HG03469 (cell line): ENCODE data around the gene FLT1.

Experiments
- ATAC-seq: cut with Tn5 transposase; IDR thresholded peaks from one replicate; pipeline ENCODE4 v1.9.1; 2021; ENCODE audit warnings: mild to moderate bottlenecking, moderate library complexity, moderate number of reproducible peaks; ENCODE audit not compliant: unreplicated experiment

FLT1 gene

DNA sequence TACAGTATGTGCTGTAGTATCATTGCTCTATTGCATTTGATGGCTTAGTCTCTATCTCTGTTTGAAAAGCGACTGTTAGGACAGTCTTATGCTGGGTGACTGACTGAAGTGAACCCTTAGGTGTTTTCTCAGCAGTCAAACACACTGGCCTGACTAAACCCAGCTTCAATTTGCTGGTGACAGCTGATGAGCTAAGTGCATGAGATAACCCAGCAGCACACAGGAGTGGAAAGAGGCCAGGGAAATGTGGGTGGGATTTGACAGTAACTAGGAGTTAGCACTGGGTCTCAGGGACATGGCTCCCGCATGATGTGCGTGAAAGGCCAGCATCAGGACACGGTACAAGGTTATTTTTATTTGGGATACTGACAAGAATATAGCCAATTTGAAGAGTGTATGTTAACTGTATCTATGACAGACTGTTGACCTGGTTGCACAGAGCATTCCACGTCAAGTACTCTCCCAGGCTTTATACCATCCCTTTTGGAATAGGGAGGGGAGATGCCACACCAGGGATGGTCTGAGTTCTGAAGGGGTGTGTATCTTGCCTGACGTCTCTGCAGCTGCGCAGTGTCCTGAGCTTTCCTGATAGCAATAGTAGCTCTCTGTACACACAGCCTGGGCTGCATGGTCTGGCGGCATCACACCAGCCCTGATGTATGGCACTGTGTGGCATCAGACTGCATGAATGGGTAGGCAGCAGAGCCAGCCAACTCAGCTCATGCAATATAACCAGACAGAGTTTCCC lies 144.8 kb downstream of the FLT1 start:
- ATAC-seq = no peak

DNA sequence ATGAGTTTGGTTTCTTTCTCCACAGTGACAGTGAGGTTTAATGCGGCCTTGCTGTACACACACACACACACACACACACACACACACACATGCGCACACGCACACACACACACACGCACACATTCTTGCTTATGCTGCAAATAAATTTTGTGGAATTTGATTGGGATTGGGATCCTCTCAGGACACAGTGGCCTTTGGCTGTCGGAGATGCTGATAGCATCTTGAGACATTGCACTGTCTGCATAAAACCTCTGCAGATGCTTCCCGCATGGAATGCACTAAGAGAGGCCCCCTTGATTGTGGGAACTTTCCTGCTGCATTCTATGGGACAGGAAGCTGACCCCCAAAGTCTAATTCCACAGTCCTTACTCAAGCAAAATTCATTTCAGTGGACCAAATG lies 145.6 kb downstream of the FLT1 start:
- no peak for ATAC-seq

DNA sequence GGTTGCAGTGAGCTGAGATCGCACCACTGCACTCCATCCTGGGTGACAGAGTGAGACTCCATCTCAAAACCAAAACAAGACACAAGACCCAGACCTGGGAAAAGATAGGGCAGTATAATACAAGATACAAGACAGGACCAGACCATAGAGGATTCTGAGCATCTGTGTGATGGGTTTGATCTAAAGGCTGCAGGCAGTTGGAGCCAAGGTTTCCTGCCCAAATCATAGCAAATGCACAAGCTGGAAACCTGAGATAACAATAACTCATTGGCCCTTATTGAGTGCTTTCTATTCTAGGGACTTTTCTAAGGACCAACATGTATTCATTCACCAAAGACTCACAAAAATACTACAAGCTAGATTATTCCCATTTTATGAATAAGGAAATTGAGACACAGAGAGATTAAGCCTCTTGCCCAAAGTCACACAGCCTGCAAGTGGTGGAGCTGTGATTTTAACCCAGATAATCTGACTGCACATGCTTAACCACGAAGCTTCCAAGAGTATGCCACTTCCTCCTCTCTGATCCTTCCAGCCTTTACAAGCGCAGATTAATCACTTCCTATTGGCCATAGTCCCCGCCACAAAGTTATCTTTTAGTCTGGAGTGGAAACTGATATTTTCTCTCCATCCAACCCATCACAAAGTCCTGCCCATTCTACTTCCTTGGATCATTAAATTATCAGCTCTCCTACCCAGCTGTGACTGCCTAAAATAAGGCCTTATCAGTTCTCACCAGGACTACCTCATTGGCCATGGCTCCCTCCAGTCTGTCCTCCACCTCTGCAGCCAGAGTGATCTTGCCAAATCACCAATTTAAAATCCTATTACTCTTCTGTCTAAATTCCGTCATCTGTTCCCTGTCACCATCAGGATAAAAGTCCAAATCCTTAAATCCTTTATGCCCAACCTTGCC lies 147.2 kb downstream of the FLT1 start:
- no peak for ATAC-seq

DNA sequence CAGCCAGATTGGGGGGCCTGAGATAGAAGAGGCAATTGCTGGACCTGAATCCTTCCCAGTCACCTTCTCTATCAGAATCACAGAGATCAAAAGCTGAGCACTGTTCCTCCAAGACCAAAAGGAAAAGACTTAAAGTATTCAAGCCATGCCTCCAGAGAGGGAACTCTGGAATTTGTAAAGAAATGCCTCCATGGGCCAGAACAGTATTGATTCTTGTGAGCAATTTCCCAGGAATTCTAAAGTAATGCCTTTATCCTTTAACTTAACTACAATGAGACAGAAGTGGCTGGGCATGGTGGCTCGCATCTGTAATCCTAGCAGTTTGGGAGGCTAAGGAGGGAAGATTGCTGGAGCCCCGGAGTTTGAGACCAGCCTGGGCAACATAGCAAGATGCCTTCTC lies 148.8 kb downstream of the FLT1 start:
- ATAC-seq = no peak

DNA sequence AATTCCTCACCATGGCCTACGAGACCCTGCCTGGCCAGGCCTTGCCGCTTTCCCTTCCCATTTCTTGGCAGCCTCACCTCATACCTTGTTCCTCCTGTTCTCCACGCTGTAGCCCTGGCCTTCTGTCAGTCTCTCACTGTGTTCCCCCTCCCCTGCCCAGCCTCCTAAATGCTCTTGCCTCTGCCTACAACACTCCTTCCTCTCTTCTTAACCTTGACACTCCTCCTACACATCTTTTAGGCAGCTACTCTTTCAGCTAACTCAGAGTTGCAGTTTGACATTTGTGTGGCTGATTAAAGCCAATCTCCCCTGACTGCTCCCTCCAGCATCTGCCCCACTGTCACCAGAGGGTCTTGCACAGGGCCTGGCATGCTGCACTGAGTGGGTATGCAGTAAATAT lies 150.8 kb downstream of the FLT1 start:
- no peak for ATAC-seq

DNA sequence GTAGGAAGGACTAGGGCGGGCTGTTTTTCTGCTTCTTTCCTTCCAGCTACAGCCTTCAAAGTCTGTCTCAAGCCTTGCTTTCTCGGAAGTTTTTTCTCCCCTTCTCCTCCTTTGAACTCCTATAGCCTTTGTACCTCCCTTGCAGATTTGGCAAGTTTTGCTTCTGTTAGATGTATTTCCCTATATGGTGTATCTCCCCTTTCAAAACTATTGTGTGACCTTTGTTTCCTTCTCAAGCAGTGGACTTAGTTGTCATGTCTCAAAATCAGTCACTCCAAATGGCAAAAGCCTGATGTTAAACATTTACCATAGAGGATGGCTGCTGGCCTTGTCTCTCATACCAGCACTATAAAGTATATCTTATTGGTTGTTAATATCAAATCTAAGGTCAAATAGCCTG lies 152.7 kb downstream of the FLT1 start:
- no peak for ATAC-seq

DNA sequence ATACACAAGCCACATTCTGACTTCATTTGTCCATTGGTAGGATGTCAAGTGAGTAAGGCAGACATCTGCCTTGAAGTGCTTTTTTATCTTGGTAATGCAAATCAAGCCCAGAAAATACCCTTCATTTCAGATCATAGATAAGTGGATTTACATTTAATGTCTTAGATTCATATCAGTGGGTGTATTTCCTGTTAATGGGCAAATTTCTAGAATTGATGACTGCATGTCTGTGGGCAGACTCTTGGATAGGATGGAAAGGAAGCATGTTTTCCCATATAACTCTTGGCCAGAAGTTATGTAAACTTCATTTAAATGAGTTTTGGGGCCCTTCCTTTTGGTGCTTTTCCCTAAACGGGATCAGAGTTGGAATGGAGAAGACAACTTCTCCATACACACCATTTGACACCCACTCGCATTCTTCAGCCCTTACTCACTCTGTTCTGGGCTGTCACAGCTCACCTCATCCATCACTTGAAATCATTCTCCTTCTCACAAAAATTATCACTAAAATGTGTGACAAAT lies 154.6 kb downstream of the FLT1 start:
- ATAC-seq = no peak

DNA sequence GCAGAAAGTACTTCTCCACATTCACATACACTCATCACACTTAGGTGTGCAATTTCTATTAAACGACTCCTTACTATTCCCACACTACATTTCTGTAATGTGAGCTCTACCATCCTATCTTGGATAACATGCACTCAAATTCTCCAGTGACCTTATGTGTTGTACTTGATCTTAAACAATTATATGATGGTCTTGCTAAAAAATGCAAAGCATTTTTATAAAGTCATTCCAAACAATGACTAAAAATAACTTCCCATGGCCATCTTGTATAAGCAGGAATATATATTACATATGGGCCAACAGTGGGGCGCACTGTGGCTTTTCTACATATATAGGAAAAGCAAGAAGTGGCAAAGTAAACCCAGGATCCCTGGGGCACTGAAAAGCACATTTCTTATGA lies 155.5 kb downstream of the FLT1 start:
- ATAC-seq = no peak

DNA sequence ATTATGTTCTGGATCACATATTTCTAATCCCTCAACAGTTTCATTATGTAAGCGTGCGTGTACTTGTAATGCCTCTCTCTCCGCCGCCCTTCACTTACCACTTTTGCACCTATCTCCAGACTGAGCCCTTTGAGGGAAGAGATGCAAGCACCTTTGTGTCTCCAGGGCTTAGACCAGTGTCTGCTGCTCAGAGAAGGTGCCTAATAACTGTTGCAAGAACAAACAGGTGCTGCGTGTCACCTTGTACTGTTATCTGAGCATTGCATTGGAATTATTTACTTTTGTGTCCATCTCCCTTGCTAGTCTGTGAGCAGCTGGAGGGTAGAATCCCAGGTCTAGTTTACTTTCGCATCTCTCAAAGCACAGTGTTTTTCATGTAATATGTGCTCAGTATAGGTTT lies 156.2 kb downstream of the FLT1 start:
- ATAC-seq = no peak

DNA sequence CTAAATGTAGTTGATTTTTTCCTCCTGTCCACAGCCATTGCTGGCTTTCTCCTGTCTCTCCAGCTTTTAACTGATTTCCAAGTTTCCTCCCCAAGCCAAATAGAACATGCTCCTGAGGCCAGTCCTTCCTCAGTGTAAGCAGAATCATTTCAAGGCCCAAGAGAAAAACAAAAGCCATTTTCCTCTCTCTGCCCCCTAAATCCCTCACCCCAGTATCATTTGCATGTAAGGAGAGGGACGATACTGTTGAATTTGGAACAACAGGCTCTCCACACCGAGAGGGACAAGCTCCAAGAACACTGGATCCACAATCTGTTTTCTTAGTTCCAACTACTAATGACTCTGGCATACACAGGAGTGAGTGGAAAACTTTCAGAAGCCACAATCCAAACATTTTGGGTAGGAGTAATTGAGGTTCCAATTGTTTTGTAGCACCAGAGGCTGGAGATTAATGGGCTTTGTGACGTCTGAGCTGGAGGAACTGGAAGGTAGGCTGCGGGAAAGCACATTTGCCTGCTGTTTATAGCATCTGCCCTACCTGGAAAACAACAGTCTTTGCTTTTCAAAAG lies 156.8 kb downstream of the FLT1 start:
- ATAC-seq = no peak

DNA sequence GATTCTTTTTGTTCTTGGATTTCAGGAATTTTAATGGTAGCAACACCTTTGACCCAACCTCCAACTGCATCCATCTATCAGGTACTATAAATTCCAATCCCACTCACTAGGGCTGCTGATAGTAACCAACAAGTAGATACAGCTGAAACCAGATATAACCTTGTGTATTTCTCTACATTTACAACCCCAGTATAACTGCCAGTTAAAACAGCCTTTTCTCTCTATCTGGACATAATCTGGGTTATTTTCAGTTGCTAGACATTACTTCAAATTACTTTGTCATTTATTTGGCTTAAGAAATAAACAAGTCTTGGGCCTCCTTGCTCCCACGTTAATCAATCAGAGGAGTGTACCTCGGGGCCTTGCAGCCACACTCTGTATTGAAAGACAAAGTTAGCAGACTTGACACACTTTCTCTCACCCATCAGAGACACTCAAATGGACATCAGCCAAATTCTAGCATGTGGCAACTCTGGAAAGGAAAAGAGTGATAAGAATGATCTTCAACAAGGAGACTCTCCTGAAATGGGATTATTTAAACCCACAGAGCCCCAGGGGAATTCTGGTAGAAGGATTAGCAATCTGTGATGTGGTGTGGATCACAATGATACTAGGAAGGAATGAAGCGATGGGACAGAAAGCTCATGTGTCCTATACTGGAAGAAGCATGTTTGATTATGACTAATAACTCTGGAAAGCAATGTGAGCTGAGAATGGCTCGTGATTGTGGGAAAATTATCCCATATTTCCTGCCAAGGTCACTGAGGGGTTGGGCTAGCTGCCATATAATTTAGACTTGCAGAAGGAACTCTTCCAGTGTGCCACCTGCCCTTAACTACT lies 157.5 kb downstream of the FLT1 start:
- ATAC-seq = no peak

DNA sequence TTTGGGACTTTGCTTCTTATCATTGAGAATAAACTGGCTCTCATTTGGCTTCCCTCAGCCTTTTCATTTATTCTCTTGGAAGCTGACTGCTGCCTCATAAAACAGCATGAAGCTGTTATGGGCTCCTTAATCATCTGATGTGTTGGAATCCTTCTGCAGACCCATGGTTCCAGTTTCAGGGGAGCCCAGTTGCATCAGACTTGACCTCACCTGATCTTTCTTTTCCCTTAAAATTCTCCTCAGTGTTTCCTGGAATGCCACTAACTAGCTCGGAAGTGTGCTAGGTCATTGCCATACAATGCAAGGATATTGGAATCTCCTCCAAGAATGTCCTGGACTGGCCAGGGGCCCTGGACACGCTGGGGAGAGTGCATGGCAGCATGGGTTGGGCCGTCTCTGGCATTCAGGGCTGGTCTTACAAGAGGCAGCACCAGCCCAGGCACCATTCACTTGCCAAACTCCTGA lies 158.7 kb downstream of the FLT1 start:
- no peak for ATAC-seq

DNA sequence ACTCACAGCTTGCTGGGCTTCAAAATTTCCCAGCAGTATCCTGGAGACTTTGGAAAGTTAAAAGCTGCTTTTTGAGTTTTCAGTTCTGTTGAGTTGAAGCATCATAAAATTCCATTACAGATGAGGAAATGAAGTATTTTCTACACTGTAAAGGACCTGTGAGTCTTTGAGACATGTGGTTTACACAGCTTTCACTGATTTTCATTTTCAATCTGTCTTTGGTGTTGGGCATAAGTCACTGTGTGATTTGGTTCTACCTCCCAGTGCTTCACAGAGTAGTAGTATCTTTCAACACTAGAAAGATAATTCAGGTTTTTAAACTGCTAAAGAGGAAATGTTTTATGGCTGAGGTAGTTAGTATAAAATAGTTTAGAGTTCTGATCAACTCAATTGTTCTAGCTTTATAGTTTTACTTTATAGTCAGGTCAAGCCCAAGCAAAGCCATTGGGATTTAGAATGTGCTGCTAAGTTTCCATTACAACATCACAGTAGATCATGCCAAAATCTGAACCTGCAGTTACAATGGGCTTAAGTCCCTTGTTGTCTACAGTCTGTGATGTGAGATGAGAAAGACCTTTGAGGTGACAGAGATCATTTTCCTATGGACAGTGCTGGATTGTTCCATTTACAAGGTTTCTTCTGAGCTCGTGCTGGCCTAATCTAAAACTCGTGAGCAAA lies 161.6 kb downstream of the FLT1 start:
- no peak for ATAC-seq

DNA sequence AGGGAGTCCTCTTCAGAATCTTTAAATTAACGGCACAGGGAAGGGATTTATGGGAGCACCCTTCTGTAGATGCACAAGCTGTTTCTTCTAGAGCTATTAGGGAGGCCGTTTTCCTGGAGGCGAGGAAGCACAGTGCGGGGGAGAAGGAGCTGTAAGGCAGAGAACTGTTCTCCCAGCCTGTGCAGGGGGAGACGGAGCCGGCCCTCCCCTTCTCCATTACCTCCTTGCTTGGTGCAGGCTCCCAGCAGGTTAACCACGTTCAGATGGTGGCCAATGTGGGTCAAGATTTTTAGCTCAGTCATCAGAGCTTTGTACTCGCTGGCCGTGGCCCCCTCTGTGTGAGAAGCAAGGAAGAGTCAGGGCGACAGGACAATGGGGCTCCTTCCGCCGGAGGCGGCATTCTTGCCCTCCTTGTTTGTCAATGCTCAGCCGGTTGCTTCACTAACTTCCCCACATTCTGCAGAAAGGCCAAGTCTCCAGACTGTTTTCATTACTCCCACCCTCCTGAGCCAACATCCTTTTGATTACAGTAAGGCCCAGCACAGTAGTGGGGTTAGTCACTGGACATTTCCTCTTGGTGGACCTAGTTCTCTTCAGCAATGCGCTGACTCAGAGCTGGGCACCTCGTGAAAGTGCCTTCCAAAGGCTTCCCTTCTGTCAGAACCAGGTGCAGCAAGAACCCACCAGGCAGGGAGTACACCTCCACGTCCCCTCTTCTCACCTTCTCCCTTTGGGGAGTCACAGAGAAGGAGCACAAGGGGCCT lies 165.4 kb downstream of the FLT1 start:
- ATAC-seq = no peak

DNA sequence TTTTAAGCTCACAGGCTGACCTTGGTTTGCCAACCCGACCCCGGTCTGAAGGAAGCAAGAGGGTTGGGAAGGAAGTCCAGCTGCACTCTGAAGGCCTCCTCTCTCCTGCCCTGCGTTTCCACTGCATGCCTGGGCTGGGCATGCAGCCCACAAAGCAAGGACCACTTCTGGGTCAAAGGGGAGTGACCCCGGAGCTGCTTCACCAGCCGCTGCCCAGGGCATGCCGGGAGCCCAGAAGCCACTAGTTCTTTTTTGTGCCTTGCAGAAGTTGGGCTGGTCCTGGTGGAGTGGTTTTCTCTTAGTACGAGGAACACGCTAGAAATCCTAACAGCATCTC lies 166.7 kb downstream of the FLT1 start:
- ATAC-seq = no peak

DNA sequence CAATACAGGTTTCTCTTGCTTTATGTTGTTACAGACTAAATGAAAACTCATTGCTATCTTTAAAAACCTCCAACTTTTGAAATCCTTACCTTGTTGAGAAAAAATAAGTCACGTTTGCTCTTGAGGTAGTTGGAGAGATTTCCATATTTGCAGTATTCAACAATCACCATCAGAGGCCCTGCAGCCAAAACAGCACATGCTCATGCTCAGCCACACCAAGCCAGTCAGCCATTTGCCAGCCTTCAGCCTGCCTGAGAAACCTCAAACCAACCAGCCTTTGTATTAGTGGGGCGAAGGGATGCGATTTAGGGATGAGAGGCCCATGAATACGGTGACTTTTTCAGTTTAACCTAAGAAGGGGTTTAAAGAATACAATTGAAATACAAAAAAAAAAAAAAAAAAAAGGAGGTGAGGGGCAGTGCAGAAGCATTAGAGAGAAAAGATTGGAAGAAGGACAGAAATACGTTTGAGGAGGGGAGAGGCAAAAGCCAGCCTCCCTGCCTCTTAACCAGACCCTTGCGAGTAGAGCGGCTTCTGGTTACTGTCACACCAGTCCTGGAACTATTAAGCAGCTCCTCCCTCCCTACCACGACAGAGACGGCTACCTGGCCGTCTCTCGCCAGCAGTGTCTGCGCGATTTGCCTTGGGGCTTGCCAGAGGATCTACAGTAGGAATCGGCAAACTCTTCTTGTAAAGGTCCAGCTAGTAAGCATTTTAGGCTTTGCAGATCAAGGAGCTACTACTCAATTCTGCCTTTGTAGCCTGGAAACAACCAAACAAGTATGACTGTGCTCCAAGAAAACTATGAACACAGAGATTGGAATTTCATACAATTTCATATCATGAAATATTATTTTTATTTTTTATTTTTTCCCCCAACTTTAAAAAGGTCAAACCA lies 167.3 kb downstream of the FLT1 start:
- ATAC-seq = no peak

DNA sequence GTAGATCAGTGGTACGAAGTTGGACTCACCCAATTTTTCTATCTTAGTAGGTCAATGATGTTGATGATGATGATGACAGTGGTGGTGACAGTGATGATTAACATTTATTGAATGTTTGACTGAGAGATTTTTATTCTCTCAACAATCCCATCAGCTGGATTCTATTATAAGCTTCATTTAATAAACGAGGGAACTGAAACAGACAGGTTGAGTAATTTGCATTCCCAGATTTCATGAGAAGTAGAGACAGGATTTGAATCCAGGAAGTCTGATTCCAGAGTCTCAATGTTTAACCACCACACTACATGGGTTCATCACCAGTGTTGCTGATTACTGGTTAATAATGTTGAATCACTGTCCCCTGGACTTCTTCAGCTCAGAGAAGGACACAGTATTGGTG lies 168.9 kb downstream of the FLT1 start:
- no peak for ATAC-seq

DNA sequence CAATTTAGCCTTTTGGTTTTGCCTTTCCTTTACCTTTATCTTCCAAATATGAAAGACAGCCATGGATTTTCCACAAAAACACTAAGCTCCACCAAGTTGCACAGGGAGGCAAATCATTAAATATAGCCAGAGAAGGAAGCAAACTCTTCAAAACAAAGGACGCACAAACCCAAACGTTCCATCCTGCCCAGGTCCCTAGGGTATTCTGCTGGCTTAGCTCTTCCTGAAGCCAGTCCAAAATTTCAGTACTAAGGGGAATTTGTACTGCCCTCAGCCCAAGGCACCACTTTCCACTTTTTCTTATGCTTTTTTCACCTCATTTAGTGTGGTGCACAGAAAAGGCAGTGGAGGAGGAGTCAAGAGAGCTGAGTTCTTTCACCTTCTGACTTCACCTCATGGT lies 169.9 kb downstream of the FLT1 start:
- no peak for ATAC-seq
